WTC11 (cell line): ENCODE data around the gene OPCML.

Experiments
- SP1 ChIP-seq: sonication (generic); formaldehyde crosslinking; conservative IDR thresholded peaks from 2 replicates; pipeline ENCODE4 v1.8.1; 2022; ENCODE audit warnings: missing genetic modification reagents
- TF ChIP-seq, protein P1 (sequence below): fragments of 200-600 bp; IDR thresholded peaks from 2 replicates; pipeline ENCODE4 v1.8.0; 2022; ENCODE audit warnings: antibody characterized with exemption

DNA sequence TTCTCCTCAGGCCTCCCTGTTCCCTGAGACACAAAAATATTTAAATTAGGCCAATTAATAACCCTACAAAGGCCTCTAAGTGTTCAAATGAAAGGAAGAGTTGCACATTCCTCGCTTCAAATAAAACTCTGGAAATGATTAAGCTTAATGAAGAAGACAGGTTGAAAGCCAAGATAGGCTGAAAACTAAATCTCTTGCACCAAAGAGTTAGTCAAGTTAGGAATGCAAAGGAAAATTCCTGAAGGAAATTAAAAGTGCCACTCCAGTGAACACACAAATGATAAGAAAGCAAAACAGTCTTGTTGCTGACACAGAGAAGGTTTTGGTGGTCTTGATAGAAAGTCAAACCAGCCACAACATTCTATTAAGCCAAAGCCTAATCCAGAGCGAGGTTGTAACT is 574.4 kb downstream of the OPCML start:
- TF ChIP-seq, protein P1, sequence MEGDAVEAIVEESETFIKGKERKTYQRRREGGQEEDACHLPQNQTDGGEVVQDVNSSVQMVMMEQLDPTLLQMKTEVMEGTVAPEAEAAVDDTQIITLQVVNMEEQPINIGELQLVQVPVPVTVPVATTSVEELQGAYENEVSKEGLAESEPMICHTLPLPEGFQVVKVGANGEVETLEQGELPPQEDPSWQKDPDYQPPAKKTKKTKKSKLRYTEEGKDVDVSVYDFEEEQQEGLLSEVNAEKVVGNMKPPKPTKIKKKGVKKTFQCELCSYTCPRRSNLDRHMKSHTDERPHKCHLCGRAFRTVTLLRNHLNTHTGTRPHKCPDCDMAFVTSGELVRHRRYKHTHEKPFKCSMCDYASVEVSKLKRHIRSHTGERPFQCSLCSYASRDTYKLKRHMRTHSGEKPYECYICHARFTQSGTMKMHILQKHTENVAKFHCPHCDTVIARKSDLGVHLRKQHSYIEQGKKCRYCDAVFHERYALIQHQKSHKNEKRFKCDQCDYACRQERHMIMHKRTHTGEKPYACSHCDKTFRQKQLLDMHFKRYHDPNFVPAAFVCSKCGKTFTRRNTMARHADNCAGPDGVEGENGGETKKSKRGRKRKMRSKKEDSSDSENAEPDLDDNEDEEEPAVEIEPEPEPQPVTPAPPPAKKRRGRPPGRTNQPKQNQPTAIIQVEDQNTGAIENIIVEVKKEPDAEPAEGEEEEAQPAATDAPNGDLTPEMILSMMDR, result no peak
- TF ChIP-seq SP1 (CRISPR knock-in tag), result no peak
